Motor neuron (in vitro differentiated cells): ENCODE data around the gene ASB16. TPM values are rescaled to one million over a fixed set of nuclear protein-coding genes. Genes with fewer than 3 reads are reported as not detected.
A peak's percentile ranks its signal among the peaks of the same experiment; 100 is the strongest.

Source experiments
- ATAC-seq, 8 experiments: fragments of 200-7000 bp; cut with Tn5 transposase; replicated peaks in 6 of 8; 2 replicates each; pipeline ENCODE4 v1.8.0; 2021; ENCODE audit warnings: mild to moderate bottlenecking in 8 of 8, moderate library complexity in 8 of 8
- H3K27ac ChIP-seq, 2 donors: fragments of 250-450 bp; sonication (Bioruptor Pico); 2 replicates each; pipeline ENCODE4 v1.9.0; 2021; ENCODE audit warnings: antibody characterized with exemption in 2 of 2, mild to moderate bottlenecking in 2 of 2, moderate library complexity in 1 of 2
- H3K4me1 ChIP-seq, 2 donors: fragments of 250-450 bp; sonication (Bioruptor Pico); replicated peaks in 1 of 2; 2 replicates each; pipeline ENCODE4 v1.6.1; 2021; ENCODE audit warnings: antibody characterized with exemption in 2 of 2, mild to moderate bottlenecking in 2 of 2, moderate library complexity in 1 of 2
- H3K4me3 ChIP-seq, 5 donors: fragments of 250-450 bp; sonication (Bioruptor Pico); 2 replicates each; pipeline ENCODE4 v1.9.0; 2021; ENCODE audit warnings: antibody characterized with exemption in 5 of 5, mild to moderate bottlenecking in 5 of 5, moderate library complexity in 4 of 5
- WGBS, 10 experiments: fragments of 450-650 bp; shearing (Covaris generic); methylation state at CpG; one replicate each; pipeline ENCODE4 v1.0.0; 2022; 5-methylcytosine and 5-hydroxymethylcytosine counted together
- in situ Hi-C, 9 experiments: fragments of 400-800 bp; cut with MboI; loops; one replicate each; pipeline ENCODE4 v1.15.0; 2021; ENCODE audit warnings: low sequenced_read_pairs in 9 of 9, low pct_unique_long_range_greater_than_20kb in 2 of 9; ENCODE audit not compliant: unreplicated experiment in 9 of 9
- total RNA-seq, 8 experiments: library from RNA; unstranded; fragments of 300-600 nt; gene quantifications; 2 replicates each; pipeline versions ENCODE4 v1.2.3 to v1.2.4, GENCODE V29; 2022

The ASB16 gene
- total RNA-seq, 8 experiments from 2014 or later = 0.60 to 3.4 (median 1.5) TPM

GRCh38 chr17:44198721-44199552 is 28.4 kb downstream of the ASB16 start:
- Histone ChIP-seq H3K4me1 (peaks cover 15 to 16% of the 10 kb centered on the region in 2 donors), H3K4me3 (peak overlapping the region; percentile 70 to 99 (median 86)), H3K27ac (peak overlapping the region; percentile 97 to 98)
- ATAC-seq = peak; percentile 6 to 26 (median 16)
- 0% methylated on average over 1 to 3 of the region's 68 CpGs; no CpG with 5 or more reads in 7 of the 10 experiments for WGBS, 10 experiments
- in situ Hi-C loops = no loop called here

- peak; percentile 64 to 85 (median 78) for ATAC-seq
- Histone ChIP-seq H3K27ac (peak within 1 kb of the TSS; percentile 97 to 98), H3K4me3 (peak within 1 kb of the TSS; percentile 70 to 99 (median 86)), H3K4me1 (peaks cover 15 to 16% of the 10 kb centered on the region in 2 donors)
- in situ Hi-C loops = loop anchor here in 3 of 9 experiments (25.0 kb wide), 1 partner anchor 137 kb away; the partner anchor contains the start of gene GRN (in 3 of the 3)
- WGBS, 10 experiments = no CpG with 5 or more reads among the region's 126 CpGs
Measured at GRCh38 chr17:44199553-44200477, 29.3 kb downstream of the ASB16 start, which contains the start of gene ATXN7L3. ATXN7L3 (minus strand) TSS chr17:44199884; CDS start chr17:44198070, 1,814 bp downstream.

GRCh38 chr17:44200478-44201155 is 30.1 kb downstream of the ASB16 start:
- Histone ChIP-seq H3K27ac (peak overlapping the region; percentile 93 to 97), H3K4me1 (peaks cover 15 to 16% of the 10 kb centered on the region in 2 donors), H3K4me3 (peak overlapping the region; percentile 70 to 99 (median 86))
- in situ Hi-C loops = loop anchor here in 3 of 9 experiments (25.0 kb wide), 1 partner anchor 137 kb away; the partner anchor contains the start of gene GRN (in 3 of the 3)
- peak in 6 of 8 experiments; percentile 22 to 52 (median 46) for ATAC-seq
- WGBS, 10 experiments = 15 to 56% (median 28%) methylated on average over 1 to 7 of the region's 36 CpGs; no CpG with 5 or more reads in 3 of the 10 experiments

- no peak overlapping the region for H3K4me3 ChIP-seq
- H3K27ac ChIP-seq = no peak overlapping the region
- in situ Hi-C loops = loop anchor here in 3 of 9 experiments (25.0 kb wide), 1 partner anchor 135 kb away; the partner anchor contains the start of gene GRN (in 3 of the 3)
- ATAC-seq = no peak
- H3K4me1 ChIP-seq = peaks cover 11 to 12% of the 10 kb centered on the region in 2 donors
- WGBS, 10 experiments = 60 to 100% (median 80%) methylated on average over 1 to 4 of the region's 4 CpGs; no CpG with 5 or more reads in 2 of the 10 experiments
Measured at GRCh38 chr17:44202756-44203155, 32.3 kb downstream of the ASB16 start.

- Histone ChIP-seq H3K27ac (no peak overlapping the region), H3K4me1 (peaks cover 5% of the 10 kb centered on the region in 2 donors), H3K4me3 (no peak overlapping the region)
- peak in 2 of 8 experiments; percentile 0 for ATAC-seq
- 28 to 80% (median 43%) methylated on average over 1 to 9 of the region's 9 CpGs for WGBS, 10 experiments
- in situ Hi-C loops = loop anchor here in 3 of 9 experiments (25.0 kb wide), 1 partner anchor 133 kb away; the partner anchor contains the start of gene GRN (in 3 of the 3)
Measured at GRCh38 chr17:44203731-44204440, 33.4 kb downstream of the ASB16 start.

GRCh38 chr17:44204441-44204882 is 34.0 kb downstream of the ASB16 start:
- in situ Hi-C loops = loop anchor here in 3 of 9 experiments (25.0 kb wide), 1 partner anchor 133 kb away; the partner anchor contains the start of gene GRN (in 3 of the 3)
- Histone ChIP-seq H3K4me3 (no peak overlapping the region), H3K27ac (no peak overlapping the region), H3K4me1 (peaks cover 5% of the 10 kb centered on the region in 2 donors)
- ATAC-seq = peak in 2 of 8 experiments; percentile 11 to 12
- 0 to 92% (median 76%) methylated on average over 1 to 5 of the region's 5 CpGs; no CpG with 5 or more reads in 3 of the 10 experiments for WGBS, 10 experiments

GRCh38 chr17:44205962-44206824 is 35.7 kb downstream of the ASB16 start:
- no peak overlapping the region for H3K27ac ChIP-seq
- peaks cover 4 to 7% of the 10 kb centered on the region in 2 donors for H3K4me1 ChIP-seq
- WGBS, 10 experiments = 39 to 100% (median 62%) methylated on average over 1 to 7 of the region's 13 CpGs; no CpG with 5 or more reads in 4 of the 10 experiments
- ATAC-seq = no peak
- H3K4me3 ChIP-seq = no peak overlapping the region
- in situ Hi-C loops = loop anchor here in 3 of 9 experiments (25.0 kb wide), 1 partner anchor 131 kb away; the partner anchor contains the start of gene GRN (in 3 of the 3)

- WGBS, 10 experiments = 96% methylated on average over 4 of the region's 6 CpGs; no CpG with 5 or more reads in 9 of the 10 experiments
- no peak overlapping the region for H3K27ac ChIP-seq
- in situ Hi-C loops = loop anchor here in 3 of 9 experiments (25.0 kb wide), 1 partner anchor 131 kb away; the partner anchor contains the start of gene GRN (in 3 of the 3)
Measured at GRCh38 chr17:44206825-44207155, 36.3 kb downstream of the ASB16 start.

GRCh38 chr17:44207319-44207718 is 36.8 kb downstream of the ASB16 start:
- Histone ChIP-seq H3K4me1 (peaks cover 6 to 10% of the 10 kb centered on the region in 2 donors), H3K27ac (no peak overlapping the region), H3K4me3 (no peak overlapping the region)
- 87% methylated on average over 3 of the region's 17 CpGs; no CpG with 5 or more reads in 9 of the 10 experiments for whole genome bisulfite sequencing, 10 experiments
- in situ Hi-C loops = loop anchor here in 3 of 9 experiments (25.0 kb wide), 1 partner anchor 130 kb away; the partner anchor contains the start of gene GRN (in 3 of the 3)
- ATAC-seq = no peak

More at GRCh38 chr17:44206825-44207155, 36.3 kb downstream of the ASB16 start:
- Histone ChIP-seq H3K4me3 (no peak overlapping the region), H3K4me1 (peaks cover 6 to 7% of the 10 kb centered on the region in 2 donors)
- ATAC-seq = no peak

- Histone ChIP-seq H3K4me1 (peaks cover 6 to 14% of the 10 kb centered on the region in 2 donors), H3K4me3 (no peak overlapping the region), H3K27ac (no peak overlapping the region)
- no peak for ATAC-seq
- in situ Hi-C loops = loop anchor here in 3 of 9 experiments (25.0 kb wide), 1 partner anchor 130 kb away; the partner anchor contains the start of gene GRN (in 3 of the 3)
- 83 to 100% (median 100%) methylated on average over 1 of the region's 5 CpGs; no CpG with 5 or more reads in 6 of the 10 experiments for WGBS, 10 experiments
Measured at GRCh38 chr17:44207743-44208142, 37.2 kb downstream of the ASB16 start.
